NCI-H1694 (cell line): ENCODE data around the gene RETNLB.

Experiments
- DNase-seq: peaks from one replicate; lab custom pipeline; 2025; lab: John Stamatoyannopoulos, UW

Gene RETNLB

GRCh38 chr3:108757404-108757982, at the start of gene RETNLB:
Gene RETNLB (minus strand): TSS chr3:108757410. CDS start chr3:108757185, 225 bp downstream.
- DNase-seq = no peak

- no peak for DNase-seq
Measured at GRCh38 chr3:108806316-108806715, 49.1 kb upstream of the RETNLB start.

- DNase-seq = no peak
Measured at GRCh38 chr3:108804966-108805365, 47.8 kb upstream of the RETNLB start.

GRCh38 chr3:108804437-108804836, 47.2 kb upstream of the RETNLB start:
- no peak for DNase-seq

GRCh38 chr3:108791473-108791872, 34.3 kb upstream of the RETNLB start:
- DNase-seq = no peak

- no peak for DNase-seq
Measured at GRCh38 chr3:108780235-108780634, 23.0 kb upstream of the RETNLB start.

- no peak for DNase-seq
Measured at GRCh38 chr3:108779496-108779895, 22.3 kb upstream of the RETNLB start.

GRCh38 chr3:108775649-108776048, 18.4 kb upstream of the RETNLB start:
- DNase-seq = no peak

- no peak for DNase-seq
Measured at GRCh38 chr3:108767253-108767652, 10.0 kb upstream of the RETNLB start.

GRCh38 chr3:108755686-108756085, 1.5 kb downstream of the RETNLB start:
- DNase-seq = no peak

GRCh38 chr3:108744762-108745161, 12.4 kb downstream of the RETNLB start:
- DNase-seq = no peak

GRCh38 chr3:108742929-108743328, 14.3 kb downstream of the RETNLB start:
- DNase-seq = no peak

GRCh38 chr3:108736821-108737220, 20.4 kb downstream of the RETNLB start:
- no peak for DNase-seq

- no peak for DNase-seq
Measured at GRCh38 chr3:108728934-108729333, 28.3 kb downstream of the RETNLB start.

GRCh38 chr3:108728105-108728504, 29.1 kb downstream of the RETNLB start:
- DNase-seq = no peak

GRCh38 chr3:108724101-108724500, 33.1 kb downstream of the RETNLB start:
- no peak for DNase-seq

- DNase-seq = no peak
Measured at GRCh38 chr3:108722724-108723123, 34.5 kb downstream of the RETNLB start.

GRCh38 chr3:108719178-108719806, 37.9 kb downstream of the RETNLB start:
- DNase-seq = no peak

- no peak for DNase-seq
Measured at GRCh38 chr3:108718454-108718853, 38.8 kb downstream of the RETNLB start.

GRCh38 chr3:108713816-108714215, 43.4 kb downstream of the RETNLB start:
- DNase-seq = no peak

- no peak for DNase-seq
Measured at GRCh38 chr3:108713009-108713516, 44.1 kb downstream of the RETNLB start.
